Neural cell (in vitro differentiated cells): ENCODE measurements around the gene SLC19A1.

Experiments used
- SMC3 ChIP-seq: fragments of 450-650 bp; conservative IDR thresholded peaks from 2 replicates; pipeline ENCODE4 v1.6.1; 2014; ENCODE audit warnings: antibody characterized with exemption, mild to moderate bottlenecking, moderate library complexity; ENCODE audit not compliant: poor library complexity
- TF ChIP-seq, protein P1 (sequence below): fragments of 450-650 bp; IDR thresholded peaks from 2 replicates; pipeline ENCODE4 v1.5.1; 2014; ENCODE audit warnings: antibody characterized with exemption, mild to moderate bottlenecking, moderate library complexity; ENCODE audit not compliant: poor library complexity, severe bottlenecking

DNA sequence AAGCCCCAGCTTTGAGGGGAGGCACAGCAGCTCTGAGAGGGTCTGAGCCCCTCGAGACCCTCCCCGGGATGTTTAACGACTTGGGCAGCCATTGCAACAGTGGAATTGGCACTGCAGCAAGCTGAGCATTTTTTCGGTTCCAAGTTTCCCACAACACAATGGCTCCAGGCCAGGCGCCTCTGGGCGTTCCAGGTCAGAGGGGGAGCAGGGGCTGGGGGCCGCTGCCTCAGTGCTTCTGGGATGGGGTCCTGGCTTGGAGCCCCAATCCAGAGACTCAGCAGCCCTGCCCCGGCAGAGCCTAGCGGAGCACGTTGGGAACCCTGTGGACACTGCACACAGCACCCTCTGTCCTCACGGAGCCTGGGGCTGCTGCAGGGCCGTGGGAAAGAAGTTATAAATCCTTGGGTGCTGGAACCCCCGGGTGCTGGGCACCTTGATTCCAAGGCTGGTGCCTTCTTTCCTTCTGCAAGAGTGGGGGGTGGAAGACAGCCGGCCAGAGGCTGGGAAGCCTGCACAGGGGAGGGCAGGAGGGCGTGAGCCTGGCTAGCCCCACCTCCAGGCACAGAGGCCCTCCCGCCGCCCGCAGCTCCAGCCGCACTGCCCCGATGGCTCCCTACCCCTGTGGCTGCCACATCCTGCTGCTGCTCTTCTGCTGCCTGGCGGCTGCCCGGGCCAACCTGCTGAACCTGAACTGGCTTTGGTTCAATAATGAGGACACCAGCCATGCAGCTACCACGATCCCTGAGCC is 87.1 kb downstream of the SLC19A1 start:
- no peak for TF ChIP-seq SMC3
- TF ChIP-seq, protein P1, sequence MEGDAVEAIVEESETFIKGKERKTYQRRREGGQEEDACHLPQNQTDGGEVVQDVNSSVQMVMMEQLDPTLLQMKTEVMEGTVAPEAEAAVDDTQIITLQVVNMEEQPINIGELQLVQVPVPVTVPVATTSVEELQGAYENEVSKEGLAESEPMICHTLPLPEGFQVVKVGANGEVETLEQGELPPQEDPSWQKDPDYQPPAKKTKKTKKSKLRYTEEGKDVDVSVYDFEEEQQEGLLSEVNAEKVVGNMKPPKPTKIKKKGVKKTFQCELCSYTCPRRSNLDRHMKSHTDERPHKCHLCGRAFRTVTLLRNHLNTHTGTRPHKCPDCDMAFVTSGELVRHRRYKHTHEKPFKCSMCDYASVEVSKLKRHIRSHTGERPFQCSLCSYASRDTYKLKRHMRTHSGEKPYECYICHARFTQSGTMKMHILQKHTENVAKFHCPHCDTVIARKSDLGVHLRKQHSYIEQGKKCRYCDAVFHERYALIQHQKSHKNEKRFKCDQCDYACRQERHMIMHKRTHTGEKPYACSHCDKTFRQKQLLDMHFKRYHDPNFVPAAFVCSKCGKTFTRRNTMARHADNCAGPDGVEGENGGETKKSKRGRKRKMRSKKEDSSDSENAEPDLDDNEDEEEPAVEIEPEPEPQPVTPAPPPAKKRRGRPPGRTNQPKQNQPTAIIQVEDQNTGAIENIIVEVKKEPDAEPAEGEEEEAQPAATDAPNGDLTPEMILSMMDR = no peak
